ENCODE measurements around the gene PKD2L1.

PKD2L1 gene

GRCh38 chr10:100356067-100357017, 26.3 kb upstream of the PKD2L1 start:
- DNase-seq = no peak

GRCh38 chr10:100355086-100355485, 25.1 kb upstream of the PKD2L1 start:
- DNase-seq = no peak

GRCh38 chr10:100353770-100354485, 23.9 kb upstream of the PKD2L1 start:
- DNase-seq = no peak

- DNase-seq = no peak
Measured at GRCh38 chr10:100350914-100351485, 21.0 kb upstream of the PKD2L1 start.

GRCh38 chr10:100349672-100350071, 19.6 kb upstream of the PKD2L1 start:
- no peak for DNase-seq

DNA sequence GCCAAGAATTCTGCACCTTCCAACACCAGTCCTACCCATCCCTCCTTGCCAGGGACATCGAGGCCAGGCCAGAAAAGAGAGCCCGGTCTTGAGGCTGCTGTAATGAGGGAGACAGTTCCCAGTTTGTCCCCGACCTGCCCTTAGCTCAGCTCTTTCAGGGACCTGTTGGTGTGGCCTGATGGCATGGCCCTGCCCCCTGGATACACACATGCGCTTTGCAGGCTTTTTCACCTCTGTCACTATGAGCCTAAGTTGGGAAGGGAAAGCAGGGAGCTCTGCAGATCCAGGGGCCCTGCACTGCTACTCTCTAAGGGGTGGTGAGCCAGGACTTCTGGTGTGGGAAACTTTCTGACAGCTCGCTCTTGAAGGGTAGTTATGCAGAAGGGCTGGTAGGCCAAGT, 19.1 kb upstream of the PKD2L1 start:
- no peak for DNase-seq

DNA sequence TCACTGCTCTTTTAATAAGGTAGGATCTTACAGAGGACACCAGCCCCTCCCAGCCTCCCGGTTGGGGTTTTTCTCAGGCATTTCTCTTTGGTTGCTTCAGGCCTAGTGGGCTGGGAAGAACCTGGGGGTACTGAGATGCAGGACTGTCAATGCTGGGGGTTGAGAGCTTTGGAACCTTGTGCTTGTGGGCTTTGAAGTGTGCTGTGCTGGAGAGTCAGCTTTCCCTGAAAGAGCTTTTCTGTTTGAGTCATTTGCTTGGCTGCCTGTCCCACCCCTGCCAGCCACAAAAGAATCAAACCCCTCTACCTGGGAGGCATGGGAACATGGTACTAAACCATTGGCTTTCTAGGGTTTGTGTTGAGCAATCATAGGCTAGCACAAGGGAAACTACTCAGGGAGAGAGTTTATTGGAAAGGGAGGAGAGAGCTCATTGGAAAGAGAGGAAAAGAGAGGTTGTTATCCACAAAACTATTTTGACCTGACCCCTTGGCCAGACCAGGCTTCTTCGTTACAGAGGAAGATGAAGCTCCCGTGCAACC, 18.4 kb upstream of the PKD2L1 start:
- DNase-seq = no peak

DNA sequence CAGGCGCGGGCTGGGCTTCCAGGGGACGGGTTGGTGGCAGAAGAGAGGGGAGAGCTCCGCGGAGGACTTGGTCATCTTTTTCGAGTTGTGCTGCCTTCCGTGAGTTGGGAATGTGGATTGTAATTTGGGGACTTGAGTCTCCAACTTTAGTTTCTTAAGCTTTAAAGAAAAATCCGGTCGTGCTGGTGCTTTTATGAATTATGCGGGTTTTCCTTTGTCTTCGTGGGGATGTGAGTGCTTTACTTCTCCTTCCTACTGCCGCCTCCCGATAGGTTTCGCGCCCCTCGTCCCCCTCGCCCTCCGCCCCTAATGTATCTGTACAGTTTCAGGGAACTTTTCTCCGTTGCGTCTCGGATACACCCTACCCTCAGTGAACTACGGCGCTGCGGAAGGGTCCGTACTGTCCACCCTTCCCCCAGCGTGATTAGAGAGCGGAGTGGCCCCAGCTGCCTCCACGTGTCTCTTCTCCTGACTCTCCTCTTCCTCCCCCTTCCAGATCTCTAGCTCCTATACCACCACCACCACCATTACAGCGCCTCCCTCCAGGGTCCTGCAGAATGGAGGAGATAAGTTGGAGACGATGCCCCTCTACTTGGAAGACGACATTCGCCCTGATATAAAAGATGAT, 17.7 kb upstream of the PKD2L1 start:
- DNase-seq = peak; percentile 18

GRCh38 chr10:100346765-100347567, 16.9 kb upstream of the PKD2L1 start, which contains the start of gene SCD:
TSS of gene SCD (plus strand) at chr10:100347233. CDS start at chr10:100347505, 272 bp downstream.
- DNase-seq = peak; percentile 95

DNA sequence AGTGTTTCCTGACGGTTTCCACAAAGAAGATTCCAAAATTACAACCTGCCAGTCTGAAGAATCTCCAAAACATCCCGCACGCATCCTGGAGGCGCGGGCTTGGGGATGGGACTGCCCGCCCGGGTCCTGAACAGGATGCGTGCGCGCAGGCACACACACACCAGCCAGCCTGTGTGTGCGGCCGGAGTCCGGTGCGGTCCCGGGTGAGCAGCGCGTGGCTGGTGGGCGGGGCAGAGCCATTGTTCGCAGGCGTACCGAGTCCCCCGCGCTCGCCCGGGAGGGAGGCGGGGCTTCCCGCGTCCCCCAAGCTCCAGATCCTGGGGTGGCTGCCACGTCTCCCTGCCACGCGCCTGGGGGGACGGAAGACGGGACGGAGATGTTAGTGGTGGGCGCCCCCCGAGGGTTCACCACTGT, 16.3 kb upstream of the PKD2L1 start:
- DNase-seq = peak; percentile 74

DNA sequence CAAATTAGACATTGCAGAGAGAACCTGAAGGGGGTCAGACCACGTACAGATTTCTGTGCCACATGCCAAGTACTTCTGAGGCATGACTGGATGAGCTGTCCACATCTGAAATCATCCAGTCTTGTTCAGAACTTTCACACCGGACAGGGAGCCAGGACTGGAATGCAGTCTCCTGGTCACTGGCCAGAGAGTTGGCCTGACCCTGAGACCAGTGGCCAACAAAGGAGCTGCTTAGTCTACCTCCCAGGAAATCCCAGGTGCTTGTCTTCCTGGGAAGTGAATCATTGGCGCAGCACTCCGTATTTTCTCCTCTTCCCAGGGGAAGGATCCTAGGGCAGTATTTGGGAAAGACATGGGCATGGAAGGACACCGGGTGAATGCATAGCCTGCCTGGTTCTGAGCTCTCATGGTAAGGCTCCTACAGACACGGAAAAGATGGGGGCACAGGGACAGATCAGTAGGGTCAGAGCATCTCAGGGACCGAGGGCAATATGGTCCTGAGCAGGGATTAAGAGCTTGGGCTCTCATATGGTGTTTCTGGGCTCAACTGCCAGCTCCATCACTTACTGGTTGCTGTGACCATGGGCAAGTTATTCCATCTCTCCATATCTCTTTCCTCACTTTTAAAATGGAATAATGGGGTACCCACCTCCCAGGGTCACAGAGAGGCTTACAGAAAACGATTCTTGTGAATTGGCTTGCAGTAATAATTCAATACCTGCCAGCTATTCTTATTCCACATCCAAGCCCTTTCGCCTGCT, 15.7 kb upstream of the PKD2L1 start:
- DNase-seq = peak; percentile 61

DNA sequence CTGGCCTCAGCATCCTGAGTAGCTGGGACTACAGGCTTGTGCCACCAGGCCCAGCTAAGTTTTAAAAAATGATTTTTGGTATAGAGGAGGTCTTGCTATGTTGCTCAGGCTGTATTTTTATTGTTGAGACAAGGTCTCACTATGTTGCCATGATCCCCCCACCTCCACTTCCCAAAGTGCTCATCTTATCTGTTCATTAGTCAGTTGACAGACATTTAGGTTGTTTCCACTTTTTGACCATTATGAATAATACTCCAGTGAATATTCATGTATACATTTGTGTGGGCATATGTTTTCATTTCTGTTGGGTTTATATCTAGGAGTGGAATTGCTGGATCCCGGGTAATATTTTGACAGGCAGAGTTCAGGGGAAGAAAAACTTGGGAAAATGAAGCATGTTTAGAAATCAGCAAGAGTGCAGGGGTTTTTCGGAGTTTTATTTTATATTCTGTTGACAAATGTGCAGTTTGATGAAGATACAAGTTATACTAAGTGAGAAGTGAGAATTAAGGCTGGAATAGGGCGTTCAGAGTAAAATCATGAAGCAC, 14.3 kb upstream of the PKD2L1 start:
- no peak for DNase-seq

DNA sequence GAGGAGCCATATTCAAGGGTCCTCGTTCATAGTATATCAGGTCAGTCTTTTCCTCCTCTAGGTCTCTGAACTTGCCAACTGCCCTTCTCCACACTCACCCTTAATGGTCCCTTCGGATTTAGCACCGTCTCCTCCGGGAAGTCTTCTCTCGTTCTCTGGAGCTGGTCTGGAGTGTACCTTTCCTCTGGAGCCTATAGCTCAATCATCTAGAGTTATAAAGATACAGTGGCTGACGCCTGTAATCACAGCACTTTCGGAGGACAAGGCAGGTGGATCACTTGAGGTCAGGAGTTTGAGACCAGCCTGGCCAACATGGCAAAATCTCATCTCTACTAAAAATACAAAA, 12.6 kb upstream of the PKD2L1 start:
- no peak for DNase-seq

DNA sequence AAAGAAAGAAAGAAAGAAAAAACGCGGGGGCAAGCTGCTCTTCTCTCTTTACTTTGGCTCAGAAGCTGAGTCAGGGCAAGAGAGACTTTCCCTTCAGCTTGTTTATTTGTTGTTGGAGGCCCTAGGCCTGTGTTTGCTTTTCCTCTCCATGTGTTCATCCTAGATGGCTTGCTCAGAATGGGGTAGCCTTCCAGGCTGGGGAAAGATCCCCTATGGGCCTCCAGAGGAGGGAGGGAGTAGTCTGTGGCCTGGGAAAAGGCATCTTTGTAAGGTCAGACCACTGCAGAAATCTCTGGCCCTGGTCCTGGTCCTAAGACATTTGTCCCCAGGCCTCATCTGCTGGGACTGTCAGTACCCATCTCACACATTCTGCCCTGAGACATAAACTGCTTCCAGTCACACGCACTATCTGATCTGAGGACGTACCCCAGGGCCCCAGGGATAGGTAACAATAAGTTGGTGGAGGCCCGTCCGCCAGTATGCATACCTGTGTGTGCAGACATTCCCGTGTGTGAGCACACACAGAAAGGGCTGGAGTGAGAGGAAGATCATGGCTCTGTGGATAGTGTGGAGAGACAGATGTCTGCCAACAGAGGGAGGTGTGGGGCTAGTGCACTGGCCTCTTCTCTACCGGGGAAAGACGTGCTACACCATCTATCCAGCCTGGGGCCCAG, 12.1 kb upstream of the PKD2L1 start:
- DNase-seq = peak; percentile 69

DNA sequence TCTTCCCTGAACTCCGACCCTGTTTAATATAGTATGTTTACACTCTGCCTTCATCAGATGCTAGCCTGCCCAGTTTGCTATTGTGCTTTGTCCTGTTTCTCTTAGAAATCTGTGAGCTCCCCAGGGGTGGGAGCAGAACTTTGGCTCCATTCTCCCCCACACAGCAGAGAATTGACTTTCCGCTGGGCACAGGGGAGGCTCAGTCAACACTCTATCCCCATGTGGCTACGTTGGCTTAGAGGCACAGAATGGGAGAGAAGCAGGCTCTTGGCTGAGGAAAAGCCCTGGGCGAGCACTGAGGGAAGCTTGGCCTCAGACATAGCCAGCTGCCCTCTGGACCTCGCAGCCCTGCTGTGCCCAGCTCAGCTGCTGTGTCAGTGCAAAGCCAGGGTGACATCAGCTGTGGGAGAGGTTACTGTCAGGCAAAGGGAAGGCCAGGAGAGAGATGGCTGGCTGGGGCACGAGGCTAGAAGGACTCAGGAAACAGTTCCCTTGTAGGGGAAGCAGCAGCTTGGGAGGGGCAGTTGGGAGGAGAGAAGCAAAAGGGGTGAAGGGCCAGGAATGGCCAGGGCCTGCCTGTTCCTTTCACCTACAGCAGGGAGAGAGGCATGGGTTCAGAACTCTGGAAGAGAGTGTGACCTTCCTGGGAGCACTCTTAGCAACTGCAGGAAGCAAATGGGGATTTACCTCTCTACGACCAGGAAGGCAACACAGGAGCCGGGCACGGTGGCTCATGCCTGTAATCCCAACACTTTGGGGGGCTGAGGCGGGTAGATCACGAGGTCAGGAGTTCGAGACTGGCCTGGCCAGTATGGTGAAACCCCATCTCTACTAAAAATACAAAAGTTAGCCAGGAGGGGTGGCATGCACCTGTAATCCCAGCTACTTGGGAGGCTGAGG, 11.2 kb upstream of the PKD2L1 start:
- DNase-seq = no peak

DNA sequence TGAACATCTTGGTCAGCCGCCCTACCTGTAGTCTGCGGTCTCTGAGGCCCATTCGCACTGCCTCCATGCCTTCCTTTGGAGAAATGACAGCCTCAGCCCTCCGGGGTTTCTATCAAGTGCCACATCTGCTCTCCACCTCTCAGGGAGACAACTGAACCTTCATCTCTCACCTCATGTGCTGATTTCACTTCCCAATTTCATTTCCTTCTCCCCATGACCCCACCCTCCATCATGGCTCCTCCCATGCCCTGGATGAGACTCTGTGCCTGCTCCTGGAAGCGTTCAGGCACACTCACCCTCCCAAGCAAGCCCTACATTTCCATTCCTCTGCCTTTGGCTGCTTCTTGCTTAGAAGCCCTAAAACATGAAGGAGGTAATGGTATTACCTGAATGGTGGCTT, 9.2 kb upstream of the PKD2L1 start:
- no peak for DNase-seq

DNA sequence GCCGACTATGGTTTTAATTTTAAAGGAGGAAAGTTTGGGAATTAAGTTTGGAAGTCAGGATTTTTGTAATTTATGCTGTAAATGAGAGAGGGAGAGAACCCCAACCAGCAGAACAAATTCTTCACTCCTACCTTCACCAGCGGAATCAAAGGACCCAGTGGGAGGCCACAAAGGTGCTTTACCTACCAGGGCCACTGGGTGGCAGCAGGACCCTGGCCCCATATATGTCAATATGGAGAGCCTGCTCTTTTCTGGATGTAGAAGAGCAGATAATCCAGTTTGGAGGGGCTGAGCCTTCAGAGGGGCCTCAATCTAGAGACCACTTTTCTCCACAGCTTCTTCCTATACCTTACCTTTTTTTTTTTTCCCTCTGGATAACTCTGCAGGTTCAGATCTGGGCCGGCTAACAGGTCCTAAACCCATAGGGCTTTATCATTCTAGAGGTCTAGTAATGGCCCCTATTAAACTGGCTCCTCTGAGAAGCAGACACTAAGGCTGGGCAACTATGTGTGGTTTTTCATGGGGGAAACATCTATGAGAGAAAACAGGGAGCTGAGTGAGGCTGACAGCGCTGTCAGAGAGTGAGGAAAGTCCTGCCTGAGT, 8.5 kb upstream of the PKD2L1 start:
- DNase-seq = peak; percentile 48

- no peak for DNase-seq
Measured at GRCh38 chr10:100334762-100335161, 4.7 kb upstream of the PKD2L1 start.

Data from fibroblast of upper back skin (primary cell).